HepG2 (cell line): ENCODE measurements around the gene KIF7. TPM values are rescaled to one million over a fixed set of nuclear protein-coding genes. Genes with fewer than 3 reads are reported as not detected.
A peak's percentile ranks its signal among the peaks of the same experiment; 100 is the strongest.

ENCODE experiments used
- BCL3 ChIP-seq: sonication (generic); formaldehyde crosslinking; IDR thresholded peaks from 2 replicates; pipeline ENCODE4 v1.5.1; 2020; ENCODE audit warnings: mild to moderate bottlenecking, missing genetic modification reagents, moderate library complexity
- BRD4 ChIP-seq: sonication (generic); formaldehyde crosslinking; IDR thresholded peaks from 2 replicates; pipeline ENCODE4 v1.4.0; 2020; ENCODE audit warnings: missing genetic modification reagents
- DZIP1 ChIP-seq: sonication (generic); formaldehyde crosslinking; IDR thresholded peaks from 2 replicates; pipeline ENCODE4 v1.5.0; 2020; ENCODE audit warnings: mild to moderate bottlenecking, missing genetic modification reagents
- ELF1 ChIP-seq: sonication (generic); formaldehyde crosslinking; IDR thresholded peaks from 2 replicates; pipeline ENCODE4 v1.4.0; 2020; ENCODE audit warnings: missing genetic modification reagents
- JUNB ChIP-seq: sonication (generic); formaldehyde crosslinking; IDR thresholded peaks from 2 replicates; pipeline ENCODE4 v1.8.0; 2022; ENCODE audit warnings: missing genetic modification reagents, mild to moderate bottlenecking, borderline replicate concordance
- MED8 ChIP-seq: sonication (generic); formaldehyde crosslinking; IDR thresholded peaks from 2 replicates; pipeline ENCODE4 v1.8.1; 2023; ENCODE audit warnings: mild to moderate bottlenecking, missing genetic modification reagents; ENCODE audit not compliant: insufficient replicate concordance
- NFE2L1 ChIP-seq: sonication (generic); formaldehyde crosslinking; IDR thresholded peaks from 2 replicates; pipeline ENCODE4 v1.4.0; 2020; ENCODE audit warnings: missing genetic modification reagents, mild to moderate bottlenecking, borderline replicate concordance
- SYNCRIP ChIP-seq: fragments of 200-400 bp; formaldehyde crosslinking; IDR thresholded peaks from 2 replicates; pipeline ENCODE4 v1.6.1; 2018; ENCODE audit warnings: mild to moderate bottlenecking, low read depth, low read length; ENCODE audit not compliant: insufficient read depth
- WIZ ChIP-seq: sonication (generic); formaldehyde crosslinking; IDR thresholded peaks from 2 replicates; pipeline ENCODE4 v1.5.1; 2020; ENCODE audit warnings: mild to moderate bottlenecking, missing genetic modification reagents
- XBP1 ChIP-seq: sonication (generic); formaldehyde crosslinking; IDR thresholded peaks from 2 replicates; pipeline ENCODE4 v1.5.0; 2020; ENCODE audit warnings: missing genetic modification reagents
- ZBTB21 ChIP-seq: sonication (generic); formaldehyde crosslinking; IDR thresholded peaks from 2 replicates; pipeline ENCODE4 v1.4.0; 2020; ENCODE audit warnings: missing genetic modification reagents
- ZNF12 ChIP-seq: sonication (generic); formaldehyde crosslinking; IDR thresholded peaks from 2 replicates; pipeline ENCODE4 v1.5.0; 2020; ENCODE audit warnings: missing genetic modification reagents
- ZNF224 ChIP-seq: sonication (generic); formaldehyde crosslinking; IDR thresholded peaks from 2 replicates; pipeline ENCODE4 v1.5.0; 2020; ENCODE audit warnings: mild to moderate bottlenecking, missing genetic modification reagents
- ZNF431 ChIP-seq: sonication (generic); formaldehyde crosslinking; IDR thresholded peaks from 2 replicates; pipeline ENCODE4 v1.9.0; 2022; ENCODE audit warnings: missing genetic modification reagents, low read depth, mild to moderate bottlenecking, borderline replicate concordance
- ZNF552 ChIP-seq: sonication (generic); formaldehyde crosslinking; IDR thresholded peaks from 2 replicates; pipeline ENCODE4 v1.9.0; 2022; ENCODE audit warnings: missing genetic modification reagents, mild to moderate bottlenecking, borderline replicate concordance
- ZNF678 ChIP-seq: sonication (generic); formaldehyde crosslinking; IDR thresholded peaks from 2 replicates; pipeline ENCODE4 v1.4.0; 2020; ENCODE audit warnings: mild to moderate bottlenecking, missing genetic modification reagents
- ZXDC ChIP-seq: sonication (generic); formaldehyde crosslinking; IDR thresholded peaks from 2 replicates; pipeline ENCODE4 v1.5.0; 2020; ENCODE audit warnings: mild to moderate bottlenecking, missing genetic modification reagents
- polyA plus RNA-seq, 8 experiments: library from polyadenylated mRNA; depleted of rRNA in 3 of 8; stranded (reverse) in 7 of 8; unstranded in 1 of 8; fragments of >200 nt; fragmentation: Illumina TruSeq in 4 of 8; extraction: Trizol in 4 of 8; gene quantifications; 2 replicates each; pipeline versions ENCODE4 v1.2.1 to v1.2.3, GENCODE V29; 2011 to 2016; ENCODE audit warnings: low read depth in 4 of 8, missing spikeins in 1 of 8, mixed read lengths in 1 of 8; ENCODE audit not compliant: insufficient read depth in 1 of 8
- total RNA-seq, 5 experiments: library from RNA; depleted of rRNA; stranded (reverse); fragments of >200 nt; fragmentation: Illumina TruSeq; extraction: Trizol; gene quantifications; 2 replicates each; pipeline ENCODE4 v1.2.3, GENCODE V29; 2016; ENCODE audit warnings: low read depth in 1 of 5
- TF ChIP-seq, protein P1 (sequence below): sonication (generic); formaldehyde crosslinking; IDR thresholded peaks from 2 replicates; pipeline ENCODE4 v1.4.0; 2020; ENCODE audit warnings: missing genetic modification reagents
- TF ChIP-seq, protein P2 (sequence below): sonication (generic); formaldehyde crosslinking; IDR thresholded peaks from 2 replicates; pipeline ENCODE4 v1.5.0; 2020; ENCODE audit warnings: missing genetic modification reagents

KIF7 gene
- total and polyA plus RNA-seq, 2 of the 13 experiments (the other 11 are each of a cell fraction or from before 2014, with no cell fraction given) = 1.5 to 6.2 TPM

DNA sequence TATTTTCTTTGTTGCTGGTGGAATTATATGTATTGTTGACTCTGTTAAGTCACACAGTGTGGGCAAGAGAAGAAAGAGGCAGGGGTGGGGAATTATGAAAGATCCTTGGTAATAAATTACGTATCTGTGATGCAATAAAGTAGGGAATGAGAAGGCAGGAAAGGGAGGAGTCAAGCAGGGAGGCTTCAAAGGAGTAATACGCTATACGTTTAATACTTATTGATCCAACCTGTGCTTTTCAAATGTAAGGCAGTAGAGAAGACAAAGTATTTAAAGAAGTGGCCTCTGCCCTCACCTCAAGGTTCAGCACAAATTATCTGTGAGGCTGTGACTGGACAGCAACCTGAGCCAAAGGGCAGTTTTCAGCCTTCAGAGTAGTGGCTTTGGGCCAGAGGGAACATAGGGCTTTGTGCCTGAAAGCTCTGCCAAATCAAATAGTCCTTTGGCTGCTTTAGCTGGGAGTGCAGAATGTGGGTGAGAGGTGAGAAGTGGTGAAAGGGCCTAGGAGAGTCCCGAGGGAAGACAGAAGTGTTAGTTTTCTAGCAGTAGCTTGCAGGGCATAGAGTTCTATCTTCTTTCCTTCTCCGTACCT, 25.1 kb upstream of the KIF7 start (continued):
- TF ChIP-seq ZNF552 (no peak), ZXDC (CRISPR knock-in tag) (no peak), ZNF678 (no peak), JUNB (no peak), NFE2L1 (CRISPR knock-in tag) (no peak), ELF1 (no peak), ZNF431 (CRISPR knock-in tag) (no peak), BCL3 (CRISPR knock-in tag) (no peak), SYNCRIP (no peak), ZBTB21 (CRISPR knock-in tag) (peak; percentile 95), DZIP1 (CRISPR knock-in tag) (no peak), ZNF224 (CRISPR knock-in tag) (no peak), ZNF12 (no peak), XBP1 (CRISPR knock-in tag) (no peak), MED8 (no peak), BRD4 (CRISPR knock-in tag) (no peak), WIZ (CRISPR knock-in tag) (no peak)
- TF ChIP-seq, protein P1, sequence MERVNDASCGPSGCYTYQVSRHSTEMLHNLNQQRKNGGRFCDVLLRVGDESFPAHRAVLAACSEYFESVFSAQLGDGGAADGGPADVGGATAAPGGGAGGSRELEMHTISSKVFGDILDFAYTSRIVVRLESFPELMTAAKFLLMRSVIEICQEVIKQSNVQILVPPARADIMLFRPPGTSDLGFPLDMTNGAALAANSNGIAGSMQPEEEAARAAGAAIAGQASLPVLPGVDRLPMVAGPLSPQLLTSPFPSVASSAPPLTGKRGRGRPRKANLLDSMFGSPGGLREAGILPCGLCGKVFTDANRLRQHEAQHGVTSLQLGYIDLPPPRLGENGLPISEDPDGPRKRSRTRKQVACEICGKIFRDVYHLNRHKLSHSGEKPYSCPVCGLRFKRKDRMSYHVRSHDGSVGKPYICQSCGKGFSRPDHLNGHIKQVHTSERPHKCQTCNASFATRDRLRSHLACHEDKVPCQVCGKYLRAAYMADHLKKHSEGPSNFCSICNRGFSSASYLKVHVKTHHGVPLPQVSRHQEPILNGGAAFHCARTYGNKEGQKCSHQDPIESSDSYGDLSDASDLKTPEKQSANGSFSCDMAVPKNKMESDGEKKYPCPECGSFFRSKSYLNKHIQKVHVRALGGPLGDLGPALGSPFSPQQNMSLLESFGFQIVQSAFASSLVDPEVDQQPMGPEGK (CRISPR knock-in tag) = no peak
- TF ChIP-seq, protein P2, sequence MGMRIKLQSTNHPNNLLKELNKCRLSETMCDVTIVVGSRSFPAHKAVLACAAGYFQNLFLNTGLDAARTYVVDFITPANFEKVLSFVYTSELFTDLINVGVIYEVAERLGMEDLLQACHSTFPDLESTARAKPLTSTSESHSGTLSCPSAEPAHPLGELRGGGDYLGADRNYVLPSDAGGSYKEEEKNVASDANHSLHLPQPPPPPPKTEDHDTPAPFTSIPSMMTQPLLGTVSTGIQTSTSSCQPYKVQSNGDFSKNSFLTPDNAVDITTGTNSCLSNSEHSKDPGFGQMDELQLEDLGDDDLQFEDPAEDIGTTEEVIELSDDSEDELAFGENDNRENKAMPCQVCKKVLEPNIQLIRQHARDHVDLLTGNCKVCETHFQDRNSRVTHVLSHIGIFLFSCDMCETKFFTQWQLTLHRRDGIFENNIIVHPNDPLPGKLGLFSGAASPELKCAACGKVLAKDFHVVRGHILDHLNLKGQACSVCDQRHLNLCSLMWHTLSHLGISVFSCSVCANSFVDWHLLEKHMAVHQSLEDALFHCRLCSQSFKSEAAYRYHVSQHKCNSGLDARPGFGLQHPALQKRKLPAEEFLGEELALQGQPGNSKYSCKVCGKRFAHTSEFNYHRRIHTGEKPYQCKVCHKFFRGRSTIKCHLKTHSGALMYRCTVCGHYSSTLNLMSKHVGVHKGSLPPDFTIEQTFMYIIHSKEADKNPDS (CRISPR knock-in tag) = peak; percentile 96
